ENCODE results near the gene KLHL22. TPM values are rescaled to one million over a fixed set of nuclear protein-coding genes. Genes with fewer than 3 reads are reported as not detected.

KLHL22 gene
- total and polyA plus RNA-seq, 2 of the 8 experiments (the other 6 are each of a cell fraction or from before 2014, with no cell fraction given) = 9.4 to 16.2 TPM

DNA sequence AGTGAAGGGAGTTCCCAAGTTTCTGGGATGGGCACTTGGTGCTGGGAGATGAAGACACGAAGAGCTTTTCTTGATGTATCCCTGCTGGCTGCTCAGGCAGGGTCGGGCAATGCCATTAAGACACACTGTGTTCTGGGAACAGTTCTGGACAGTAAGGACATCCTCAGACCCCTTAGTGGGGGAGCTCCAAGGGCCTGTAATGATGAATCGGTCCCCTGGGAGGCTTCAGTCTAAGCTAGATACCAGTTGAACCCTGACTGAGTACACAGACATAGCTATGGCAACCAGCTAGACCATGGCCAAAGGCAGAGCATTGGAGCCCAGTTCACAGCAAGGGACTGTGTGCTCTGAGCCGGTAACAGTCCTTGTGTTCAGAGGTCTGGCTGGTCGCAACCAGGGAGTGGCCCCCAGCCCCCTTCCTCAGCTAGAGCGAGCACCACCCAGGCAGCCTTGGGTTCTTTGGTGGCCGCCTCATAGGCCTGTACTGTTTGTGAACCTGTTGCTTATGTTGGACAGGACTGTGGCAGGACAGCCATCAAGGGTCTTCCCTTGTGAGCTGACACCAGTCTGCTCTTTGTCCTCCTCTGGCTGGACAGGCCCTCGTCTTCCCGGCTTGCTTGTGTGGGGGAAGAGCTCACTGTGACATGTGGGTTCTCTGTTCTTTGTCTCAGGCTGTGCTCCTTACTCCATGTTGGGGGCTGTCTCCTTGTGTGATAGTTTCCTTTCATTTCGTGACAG lies 36.8 kb upstream of the KLHL22 start (continued):
- TF ChIP-seq, protein P1, sequence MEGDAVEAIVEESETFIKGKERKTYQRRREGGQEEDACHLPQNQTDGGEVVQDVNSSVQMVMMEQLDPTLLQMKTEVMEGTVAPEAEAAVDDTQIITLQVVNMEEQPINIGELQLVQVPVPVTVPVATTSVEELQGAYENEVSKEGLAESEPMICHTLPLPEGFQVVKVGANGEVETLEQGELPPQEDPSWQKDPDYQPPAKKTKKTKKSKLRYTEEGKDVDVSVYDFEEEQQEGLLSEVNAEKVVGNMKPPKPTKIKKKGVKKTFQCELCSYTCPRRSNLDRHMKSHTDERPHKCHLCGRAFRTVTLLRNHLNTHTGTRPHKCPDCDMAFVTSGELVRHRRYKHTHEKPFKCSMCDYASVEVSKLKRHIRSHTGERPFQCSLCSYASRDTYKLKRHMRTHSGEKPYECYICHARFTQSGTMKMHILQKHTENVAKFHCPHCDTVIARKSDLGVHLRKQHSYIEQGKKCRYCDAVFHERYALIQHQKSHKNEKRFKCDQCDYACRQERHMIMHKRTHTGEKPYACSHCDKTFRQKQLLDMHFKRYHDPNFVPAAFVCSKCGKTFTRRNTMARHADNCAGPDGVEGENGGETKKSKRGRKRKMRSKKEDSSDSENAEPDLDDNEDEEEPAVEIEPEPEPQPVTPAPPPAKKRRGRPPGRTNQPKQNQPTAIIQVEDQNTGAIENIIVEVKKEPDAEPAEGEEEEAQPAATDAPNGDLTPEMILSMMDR (IDR thresholded peaks at IDR 0.05; ENCODE audit: control extremely low read depth in 1 of 3, insufficient read depth in 1 of 3, low read depth in 1 of 3, low read length in 3 of 3) = no peak
- TF ChIP-seq NANOG (IDR thresholded peaks at IDR 0.05; ENCODE audit: insufficient read depth, low read depth, low read length, poor library complexity, severe bottlenecking) = no peak
- TF ChIP-seq SIN3A (conservative IDR thresholded peaks at IDR 0.05 in 1 of 2, IDR thresholded peaks at IDR 0.05 in 1 of 2; ENCODE audit: low read depth in 1 of 2, low read length in 2 of 2) = no peak
- no peak for TF ChIP-seq TBP (IDR thresholded peaks at IDR 0.05; ENCODE audit: low read depth, low read length)
- no peak for TF ChIP-seq ZNF274 (IDR thresholded peaks at IDR 0.05; ENCODE audit: borderline replicate concordance, extremely low read depth, low read length)
- no peak for TF ChIP-seq CBX8 (IDR thresholded peaks at IDR 0.05; ENCODE audit: borderline replicate concordance, low read depth, low read length)
- TF ChIP-seq PHF8 (conservative IDR thresholded peaks at IDR 0.05; ENCODE audit: low read depth, low read length) = no peak
- no peak for TF ChIP-seq USF2 (IDR thresholded peaks at IDR 0.05; ENCODE audit: low read length)
- TF ChIP-seq RXRA (IDR thresholded peaks at IDR 0.05; ENCODE audit: insufficient read depth, low read depth, low read length) = no peak
- TF ChIP-seq GTF2F1 (IDR thresholded peaks at IDR 0.05; ENCODE audit: borderline replicate concordance, low read depth, low read length) = no peak

Data from H1 (cell line).